DOHH2 (cell line): Measurements from ENCODE around the gene KCNG1.

ENCODE experiments used
- EZH2phosphoT487 ChIP-seq: fragments of 200-600 bp; sonication (generic); IDR thresholded peaks from 2 replicates; pipeline ENCODE4 v1.6.1; 2017; ENCODE audit warnings: borderline replicate concordance, mild to moderate bottlenecking, antibody characterized with exemption, low read length, moderate library complexity, mixed read lengths
- TF ChIP-seq, protein P1 (sequence below): fragments of 200-600 bp; sonication (generic); IDR thresholded peaks from one replicate; pipeline ENCODE4 v1.5.1; 2014; ENCODE audit warnings: antibody characterized with exemption, mild to moderate bottlenecking, low read depth, low read length; ENCODE audit not compliant: poor library complexity, severe bottlenecking

GRCh38 chr20:51003753-51004152 is 19.2 kb downstream of the KCNG1 start:
- TF ChIP-seq, protein P1, sequence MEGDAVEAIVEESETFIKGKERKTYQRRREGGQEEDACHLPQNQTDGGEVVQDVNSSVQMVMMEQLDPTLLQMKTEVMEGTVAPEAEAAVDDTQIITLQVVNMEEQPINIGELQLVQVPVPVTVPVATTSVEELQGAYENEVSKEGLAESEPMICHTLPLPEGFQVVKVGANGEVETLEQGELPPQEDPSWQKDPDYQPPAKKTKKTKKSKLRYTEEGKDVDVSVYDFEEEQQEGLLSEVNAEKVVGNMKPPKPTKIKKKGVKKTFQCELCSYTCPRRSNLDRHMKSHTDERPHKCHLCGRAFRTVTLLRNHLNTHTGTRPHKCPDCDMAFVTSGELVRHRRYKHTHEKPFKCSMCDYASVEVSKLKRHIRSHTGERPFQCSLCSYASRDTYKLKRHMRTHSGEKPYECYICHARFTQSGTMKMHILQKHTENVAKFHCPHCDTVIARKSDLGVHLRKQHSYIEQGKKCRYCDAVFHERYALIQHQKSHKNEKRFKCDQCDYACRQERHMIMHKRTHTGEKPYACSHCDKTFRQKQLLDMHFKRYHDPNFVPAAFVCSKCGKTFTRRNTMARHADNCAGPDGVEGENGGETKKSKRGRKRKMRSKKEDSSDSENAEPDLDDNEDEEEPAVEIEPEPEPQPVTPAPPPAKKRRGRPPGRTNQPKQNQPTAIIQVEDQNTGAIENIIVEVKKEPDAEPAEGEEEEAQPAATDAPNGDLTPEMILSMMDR, result no peak
- no peak for TF ChIP-seq EZH2phosphoT487
